Stimulated activated naive CD8-positive, alpha-beta T cell treated with anti-CD3 and anti-CD28 coated beads, Interleukin-15, Interleukin-2, amounts not matched to agents 100 ng/mL and 50 ng/mL, for 24 hours (primary cell): Measurements from ENCODE around the gene RASSF6.
A peak's percentile ranks its signal among the peaks of the same experiment; 100 is the strongest.
"Not testable (repeated sequence)": the region's sequence is repeated elsewhere in the genome, so short reads cannot be mapped to it uniquely, and the experiment has no call there.

ENCODE experiments used
- H3K27ac Mint-ChIP-seq: one replicate; pipeline ENCODE4 v1.8.0; 2021; ENCODE audit warnings: mild to moderate bottlenecking, mixed read lengths
- H3K27me3 Mint-ChIP-seq: one replicate; pipeline ENCODE4 v1.8.0; 2021; ENCODE audit warnings: mixed read lengths
- H3K36me3 Mint-ChIP-seq: one replicate; pipeline ENCODE4 v1.8.0; 2021; ENCODE audit warnings: low read depth, mixed read lengths
- H3K4me1 Mint-ChIP-seq: one replicate; pipeline ENCODE4 v1.8.0; 2021; ENCODE audit warnings: low read depth, mixed read lengths
- H3K4me3 Mint-ChIP-seq: one replicate; pipeline ENCODE4 v1.8.0; 2021; ENCODE audit warnings: mild to moderate bottlenecking, mixed read lengths
- H3K9me3 Mint-ChIP-seq: one replicate; pipeline ENCODE4 v1.8.0; 2021; ENCODE audit warnings: mixed read lengths

RASSF6 gene

GRCh38 chr4:73620115-73620792 lies at the start of gene RASSF6:
RASSF6 (minus strand) TSS chr4:73620436; CDS start chr4:73611795, 8,641 bp downstream.
- H3K9me3 Mint-ChIP-seq: no peaks in the 10 kb centered on the region
- peaks cover 11% of the 10 kb centered on the region for H3K27me3 Mint-ChIP-seq
- H3K4me1 Mint-ChIP-seq: peaks cover 6% of the 10 kb centered on the region
- peak within 1 kb of the TSS; percentile 55 for H3K4me3 Mint-ChIP-seq
- no peak within 1 kb of the TSS for H3K27ac Mint-ChIP-seq
- no peaks in the 10 kb centered on the region for H3K36me3 Mint-ChIP-seq

- Mint-ChIP-seq H3K27ac (no peak overlapping the region), H3K9me3 (no peaks in the 10 kb centered on the region), H3K36me3 (no peaks in the 10 kb centered on the region), H3K4me3 (no peak overlapping the region), H3K4me1 (no peaks in the 10 kb centered on the region), H3K27me3 (no peaks in the 10 kb centered on the region)
Observed at GRCh38 chr4:73669410-73670183, 49.4 kb upstream of the RASSF6 start.

- Mint-ChIP-seq H3K4me3 (no peak overlapping the region), H3K9me3 (no peaks in the 10 kb centered on the region), H3K27ac (no peak overlapping the region), H3K27me3 (no peaks in the 10 kb centered on the region), H3K36me3 (no peaks in the 10 kb centered on the region), H3K4me1 (no peaks in the 10 kb centered on the region)
Observed at GRCh38 chr4:73668782-73669201, 48.6 kb upstream of the RASSF6 start.

DNA sequence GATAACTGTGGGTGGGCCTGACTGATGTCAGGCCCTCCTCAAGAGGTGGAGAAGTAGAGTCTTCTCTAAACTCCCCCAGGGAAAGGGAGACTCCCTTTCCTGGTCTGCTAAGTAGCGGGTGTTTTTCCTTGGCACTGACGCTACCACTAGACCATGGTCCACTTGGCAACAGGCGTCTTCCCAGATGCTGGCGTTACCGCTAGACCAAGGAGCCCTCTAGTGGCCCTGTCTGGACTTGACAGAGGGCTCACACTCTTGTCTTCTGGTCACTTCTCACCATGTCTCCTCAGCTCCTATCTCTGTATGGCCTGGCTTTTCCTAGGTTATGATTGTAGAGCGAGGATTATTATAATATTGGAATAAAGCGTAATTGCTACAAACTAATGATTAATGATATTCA lies 45.7 kb upstream of the RASSF6 start:
- not testable (repeated sequence) for H3K27ac Mint-ChIP-seq, H3K9me3 Mint-ChIP-seq, H3K4me1 Mint-ChIP-seq, H3K36me3 Mint-ChIP-seq, H3K4me3 Mint-ChIP-seq, H3K27me3 Mint-ChIP-seq

GRCh38 chr4:73664470-73664869 lies 44.2 kb upstream of the RASSF6 start:
- Mint-ChIP-seq H3K9me3 (no peaks in the 10 kb centered on the region), H3K4me1 (peaks cover 3% of the 10 kb centered on the region), H3K27ac (no peak overlapping the region), H3K4me3 (no peak overlapping the region), H3K36me3 (no peaks in the 10 kb centered on the region), H3K27me3 (no peaks in the 10 kb centered on the region)

- no peaks in the 10 kb centered on the region for H3K36me3 Mint-ChIP-seq
- no peaks in the 10 kb centered on the region for H3K9me3 Mint-ChIP-seq
- H3K27me3 Mint-ChIP-seq: no peaks in the 10 kb centered on the region
- no peak overlapping the region for H3K27ac Mint-ChIP-seq
- no peak overlapping the region for H3K4me3 Mint-ChIP-seq
- peaks cover 3% of the 10 kb centered on the region for H3K4me1 Mint-ChIP-seq
Observed at GRCh38 chr4:73663576-73663975, 43.3 kb upstream of the RASSF6 start.

- H3K36me3 Mint-ChIP-seq: no peaks in the 10 kb centered on the region
- no peak overlapping the region for H3K27ac Mint-ChIP-seq
- H3K4me3 Mint-ChIP-seq: no peak overlapping the region
- H3K27me3 Mint-ChIP-seq: no peaks in the 10 kb centered on the region
- peaks cover 3% of the 10 kb centered on the region for H3K4me1 Mint-ChIP-seq
- no peaks in the 10 kb centered on the region for H3K9me3 Mint-ChIP-seq
Observed at GRCh38 chr4:73662709-73663546, 42.7 kb upstream of the RASSF6 start.

DNA sequence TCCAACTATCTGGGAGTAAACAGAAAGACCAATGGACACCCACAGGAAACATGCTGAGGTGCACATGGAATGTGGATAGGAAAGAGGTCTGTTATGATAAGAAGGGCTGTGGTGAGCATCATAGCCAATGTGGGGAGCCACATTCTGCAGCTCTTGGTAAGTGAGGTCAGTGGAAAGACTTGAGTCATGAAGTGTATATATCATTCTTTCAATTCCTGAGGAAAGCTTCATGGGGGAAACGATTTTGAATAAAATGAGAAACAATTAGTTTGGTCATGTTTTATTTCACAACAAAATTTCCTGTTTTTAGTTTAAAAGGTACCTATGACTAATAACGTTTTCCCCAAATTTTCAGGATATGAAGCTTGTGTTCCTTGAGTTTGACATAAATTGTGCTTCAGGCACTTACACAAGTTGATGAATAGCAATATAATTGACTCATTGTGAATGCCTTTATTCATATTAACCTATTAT lies 41.4 kb upstream of the RASSF6 start:
- Mint-ChIP-seq H3K27ac (no peak overlapping the region), H3K9me3 (no peaks in the 10 kb centered on the region), H3K4me3 (no peak overlapping the region), H3K27me3 (no peaks in the 10 kb centered on the region), H3K4me1 (peaks cover 3% of the 10 kb centered on the region), H3K36me3 (no peaks in the 10 kb centered on the region)

- H3K4me3 Mint-ChIP-seq: no peak overlapping the region
- no peaks in the 10 kb centered on the region for H3K36me3 Mint-ChIP-seq
- H3K27me3 Mint-ChIP-seq: no peaks in the 10 kb centered on the region
- H3K4me1 Mint-ChIP-seq: peaks cover 3% of the 10 kb centered on the region
- H3K27ac Mint-ChIP-seq: no peak overlapping the region
- H3K9me3 Mint-ChIP-seq: no peaks in the 10 kb centered on the region
Observed at GRCh38 chr4:73660808-73661207, 40.6 kb upstream of the RASSF6 start.

- Mint-ChIP-seq H3K4me1 (no peaks in the 10 kb centered on the region), H3K36me3 (no peaks in the 10 kb centered on the region), H3K27ac (no peak overlapping the region)
Observed at GRCh38 chr4:73653695-73654106, 33.5 kb upstream of the RASSF6 start.

GRCh38 chr4:73650250-73650649 lies 30.0 kb upstream of the RASSF6 start:
- no peak overlapping the region for H3K27ac Mint-ChIP-seq
- H3K9me3 Mint-ChIP-seq: no peaks in the 10 kb centered on the region

More at GRCh38 chr4:73653695-73654106, 33.5 kb upstream of the RASSF6 start:
- Mint-ChIP-seq H3K9me3 (no peaks in the 10 kb centered on the region), H3K27me3 (peaks cover 8% of the 10 kb centered on the region), H3K4me3 (no peak overlapping the region)

DNA sequence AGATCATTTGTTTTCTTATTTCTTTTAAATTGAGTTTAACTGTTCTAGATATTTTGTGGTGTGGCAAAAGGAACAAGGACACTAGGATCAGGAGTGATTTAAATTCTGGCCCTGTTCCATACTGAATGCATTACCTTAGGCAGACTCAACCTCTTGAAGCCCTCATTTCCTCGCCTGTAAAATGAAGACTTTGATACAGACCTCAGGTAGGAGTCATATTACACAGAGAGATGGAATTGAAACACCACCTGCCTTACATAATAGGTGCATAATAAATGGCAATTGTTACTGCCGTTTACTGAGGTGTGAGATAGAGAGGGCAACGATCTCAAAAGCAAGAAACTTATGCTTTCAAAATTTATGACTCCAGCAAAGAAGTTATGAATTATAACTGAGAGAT lies 28.2 kb upstream of the RASSF6 start:
- no peaks in the 10 kb centered on the region for H3K4me1 Mint-ChIP-seq
- no peaks in the 10 kb centered on the region for H3K36me3 Mint-ChIP-seq
- H3K9me3 Mint-ChIP-seq: no peaks in the 10 kb centered on the region
- H3K4me3 Mint-ChIP-seq: no peak overlapping the region
- no peak overlapping the region for H3K27ac Mint-ChIP-seq
- H3K27me3 Mint-ChIP-seq: no peaks in the 10 kb centered on the region

More at GRCh38 chr4:73650250-73650649, 30.0 kb upstream of the RASSF6 start:
- Mint-ChIP-seq H3K4me3 (no peak overlapping the region), H3K36me3 (no peaks in the 10 kb centered on the region), H3K4me1 (no peaks in the 10 kb centered on the region), H3K27me3 (peaks cover 8% of the 10 kb centered on the region)

GRCh38 chr4:73646117-73646516 lies 25.9 kb upstream of the RASSF6 start:
- no peak overlapping the region for H3K4me3 Mint-ChIP-seq

DNA sequence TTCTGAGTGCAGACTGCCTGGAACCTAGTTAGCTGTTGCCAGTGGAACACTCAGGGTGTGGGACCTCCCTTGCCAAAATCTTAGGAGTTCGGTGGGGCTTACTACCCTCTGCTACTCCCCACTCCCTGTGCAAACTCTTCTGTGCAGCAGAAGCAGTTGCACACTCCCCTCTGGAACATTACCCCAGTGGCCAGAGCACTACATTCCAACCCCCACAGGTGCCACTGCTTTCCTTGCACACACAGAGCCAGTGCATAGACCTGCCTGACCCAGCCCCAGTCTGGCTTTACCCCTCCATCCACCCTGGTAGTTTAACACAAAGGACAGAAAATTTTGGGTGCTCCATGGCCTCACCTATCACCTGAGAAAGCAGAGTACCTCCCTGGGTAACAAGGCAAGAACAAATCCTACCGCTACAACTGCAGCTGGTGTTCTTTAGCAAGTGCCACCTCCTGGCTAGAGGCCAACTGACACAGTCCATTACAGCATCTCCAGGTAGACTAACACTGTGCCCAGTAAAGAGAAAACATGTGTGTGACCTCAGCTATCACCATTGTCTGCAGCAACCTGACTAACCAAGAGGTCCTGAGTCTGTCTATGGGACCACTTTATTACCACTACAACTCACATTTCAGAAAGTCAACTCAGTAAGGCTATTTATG lies 11.5 kb upstream of the RASSF6 start:
- H3K27ac Mint-ChIP-seq: no peak overlapping the region
- H3K4me3 Mint-ChIP-seq: no peak overlapping the region
- no peaks in the 10 kb centered on the region for H3K4me1 Mint-ChIP-seq
- H3K9me3 Mint-ChIP-seq: no peaks in the 10 kb centered on the region
- no peaks in the 10 kb centered on the region for H3K36me3 Mint-ChIP-seq
- peaks cover 14% of the 10 kb centered on the region for H3K27me3 Mint-ChIP-seq

More at GRCh38 chr4:73646117-73646516, 25.9 kb upstream of the RASSF6 start:
- no peaks in the 10 kb centered on the region for H3K4me1 Mint-ChIP-seq
- H3K9me3 Mint-ChIP-seq: no peaks in the 10 kb centered on the region
- H3K36me3 Mint-ChIP-seq: no peaks in the 10 kb centered on the region
- H3K27ac Mint-ChIP-seq: no peak overlapping the region
- no peaks in the 10 kb centered on the region for H3K27me3 Mint-ChIP-seq
